BJ (cell line): ENCODE measurements around the gene SOCS3. TPM values are rescaled to one million over a fixed set of nuclear protein-coding genes. Genes with fewer than 3 reads are reported as not detected.

Source experiments
- CTCF ChIA-PET: fragments of 350-600 bp; formaldehyde crosslinking; extraction: SDS; loops from one replicate; lab custom pipeline; 2021; ENCODE audit warnings: antibody characterized with exemption, inconsistent platforms; lab: Yijun Ruan, JAX
- POLR2A ChIA-PET: fragments of 300-600 bp; sonication (Branson Sonifier 250); formaldehyde crosslinking; extraction: SDS; loops from one replicate; lab custom pipeline; 2021; ENCODE audit warnings: antibody characterized with exemption; lab: Charles Lee
- DNase-seq: peaks from one replicate; pipeline ENCODE4 v3.0.0-alpha.2; 2011; ENCODE audit warnings: low read depth
- H3K27me3 ChIP-seq: 2 replicates; pipeline ENCODE4 v1.6.0; 2011; ENCODE audit warnings: low read length; ENCODE audit not compliant: control insufficient read depth, insufficient read depth
- H3K36me3 ChIP-seq: 2 replicates; pipeline ENCODE4 v1.5.1; 2011; ENCODE audit warnings: low read length; ENCODE audit not compliant: control insufficient read depth, insufficient read depth
- H3K4me3 ChIP-seq: 2 replicates; pipeline ENCODE4 v1.5.1; 2011; ENCODE audit warnings: low read depth, mild to moderate bottlenecking, control low read depth, low read length
- CTCF ChIP-seq: IDR thresholded peaks from 2 replicates; pipeline ENCODE4 v1.5.1; 2011; ENCODE audit warnings: low read depth, mild to moderate bottlenecking, control low read depth, inconsistent platforms, low read length, moderate library complexity; ENCODE audit not compliant: insufficient read depth
- polyA plus RNA-seq: library from polyadenylated mRNA; depleted of rRNA; stranded (reverse); fragments of >200 nt; gene quantifications from 2 replicates; pipeline ENCODE4 v1.2.3, GENCODE V29; 2011

Gene SOCS3
- polyA plus RNA-seq, 1 experiment, result 26.4 TPM

DNA sequence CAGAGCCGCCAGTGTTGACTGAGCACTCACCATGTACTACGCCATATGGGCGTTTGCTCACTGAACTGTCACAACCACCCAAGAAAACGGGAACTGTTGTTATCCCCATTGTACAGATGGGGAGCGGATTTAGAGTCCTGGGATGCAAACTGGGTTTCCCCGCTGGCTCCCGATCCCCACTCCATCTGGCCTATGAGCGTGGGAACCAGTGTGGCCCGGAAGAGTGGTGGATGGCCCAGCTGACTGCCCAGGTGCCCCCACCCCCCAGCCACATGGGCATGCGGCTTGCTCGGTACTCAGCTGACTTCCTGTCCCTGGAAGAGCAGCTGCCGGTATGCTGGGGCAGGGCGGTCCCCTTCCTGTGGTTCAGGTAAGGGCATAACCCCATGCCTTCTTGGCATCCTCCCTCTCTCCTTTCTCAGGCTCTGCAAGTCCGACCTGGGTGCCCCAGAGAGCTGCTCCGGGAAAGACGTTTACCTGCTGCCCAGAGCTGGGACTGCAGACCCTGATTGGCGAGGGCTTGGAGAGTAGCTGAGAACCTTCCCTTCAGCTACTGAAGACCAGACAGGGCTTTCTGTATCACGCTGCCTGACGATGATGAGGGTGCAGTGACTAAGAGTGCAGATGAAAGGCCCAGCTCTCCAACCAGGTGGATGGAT lies 16.2 kb downstream of the SOCS3 start:
- ChIA-PET POLR2A (no interaction called here), CTCF (interaction anchor here (1.3 to 1.9 kb wide), 6 partner anchors 14 to 93 kb away, joined by 3 to 9 read pairs (median 4); no protein-coding TSS in a partner anchor)
- H3K4me3 ChIP-seq, result no peak overlapping the region
- H3K36me3 ChIP-seq, result peaks cover 2% of the 10 kb centered on the region; the same call in 1 of the 2 replicates
- DNase-seq, result no peak
- no peak for TF ChIP-seq CTCF
- H3K27me3 ChIP-seq, result no peaks in the 10 kb centered on the region

GRCh38 chr17:78343187-78343542 lies 16.7 kb downstream of the SOCS3 start:
- ChIA-PET POLR2A (no interaction called here), CTCF (interaction anchor here (1.1 to 1.9 kb wide), 5 partner anchors 8 to 92 kb away, joined by 3 to 9 read pairs (median 4); no protein-coding TSS in a partner anchor)
- TF ChIP-seq CTCF, result no peak
- peaks cover 2% of the 10 kb centered on the region; the same call in 1 of the 2 replicates for H3K36me3 ChIP-seq
- H3K4me3 ChIP-seq, result peak overlapping the region; percentile 24
- DNase-seq, result peak; percentile 73
- H3K27me3 ChIP-seq, result no peaks in the 10 kb centered on the region

- ChIA-PET POLR2A (interaction anchor here (0.6 to 0.7 kb wide), 2 partner anchors 23 to 1121 kb away, joined by 4 to 16 read pairs; no protein-coding TSS in a partner anchor), CTCF (interaction anchor here (1.1 to 1.9 kb wide), 4 partner anchors 9 to 92 kb away, joined by 3 to 9 read pairs (median 4); no protein-coding TSS in a partner anchor)
- peak; percentile 79 for DNase-seq
- Histone ChIP-seq H3K27me3 (no peaks in the 10 kb centered on the region), H3K4me3 (peak overlapping the region; percentile 44), H3K36me3 (peaks cover 2% of the 10 kb centered on the region; the same call in 1 of the 2 replicates)
- TF ChIP-seq CTCF, result no peak
These were observed 17.3 kb downstream of the SOCS3 start for GRCh38 chr17:78342449-78343186.

DNA sequence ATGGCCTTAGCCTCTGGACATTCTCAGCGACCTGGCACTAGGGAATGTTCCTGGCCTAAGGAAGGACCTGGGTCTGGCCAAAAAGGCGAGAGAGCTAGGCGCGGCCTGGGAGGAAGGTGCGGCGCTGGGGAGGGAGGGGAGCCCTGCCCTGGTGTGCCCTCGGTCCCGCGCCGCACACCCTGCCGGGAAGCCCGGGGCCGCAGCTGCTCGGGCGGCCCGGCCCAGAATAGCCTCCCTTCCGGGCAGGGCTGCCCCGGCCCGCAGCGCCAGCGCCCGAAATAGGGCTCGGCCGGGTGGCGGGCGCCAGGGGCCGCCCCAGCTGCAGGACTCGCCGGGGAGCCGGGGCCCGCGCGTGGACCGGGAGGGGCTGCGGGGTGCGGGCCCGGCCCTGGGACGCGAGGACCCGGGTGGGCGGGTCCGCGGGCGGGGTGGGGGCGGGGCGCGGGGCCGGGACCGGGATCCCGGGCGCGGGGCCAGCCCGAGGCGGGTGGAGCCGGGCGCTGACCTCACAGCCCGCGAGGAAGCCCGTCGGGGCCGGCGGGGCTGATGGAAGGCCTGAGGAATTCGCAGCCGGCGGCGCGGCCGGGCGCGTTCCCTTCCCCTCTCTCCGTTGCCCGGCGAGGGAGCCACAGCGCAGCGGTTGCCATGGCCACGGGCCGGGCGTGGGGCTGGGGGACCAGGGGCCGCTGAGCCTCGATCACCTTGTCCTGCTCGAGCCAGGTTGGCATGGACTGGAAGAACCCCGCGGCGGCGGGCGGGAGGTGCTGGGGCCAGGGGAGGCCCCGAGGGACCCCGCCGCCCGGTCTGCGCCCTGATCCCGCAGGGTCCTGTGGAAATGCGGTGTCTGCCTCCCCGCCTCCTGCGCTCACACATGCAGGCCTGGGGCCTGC lies 18.1 kb downstream of the SOCS3 start:
- H3K36me3 ChIP-seq, result peaks cover 2% of the 10 kb centered on the region; the same call in 1 of the 2 replicates
- H3K4me3 ChIP-seq, result peak overlapping the region; percentile 44
- no peaks in the 10 kb centered on the region for H3K27me3 ChIP-seq
- ChIA-PET CTCF (interaction anchor here (1.1 to 1.9 kb wide), 6 partner anchors 10 to 91 kb away, joined by 3 to 9 read pairs (median 4); no protein-coding TSS in a partner anchor), POLR2A (interaction anchor here (0.6 kb wide), 1 partner anchor 22 kb away, joined by 16 read pairs; no protein-coding TSS in a partner anchor)
- TF ChIP-seq CTCF, result no peak
- no peak for DNase-seq
